OCI-M1 (cell line): ENCODE results near the gene GOLGA1.

ENCODE experiments used
- DNase-seq: peaks from one replicate; lab custom pipeline; 2025; lab: John Stamatoyannopoulos, UW

GOLGA1 gene

GRCh38 chr9:124884376-124884775 lies 56.5 kb downstream of the GOLGA1 start:
- no peak for DNase-seq

- no peak for DNase-seq
These were observed 58.7 kb downstream of the GOLGA1 start for GRCh38 chr9:124882231-124882630.

- DNase-seq, result no peak
These were observed 59.6 kb downstream of the GOLGA1 start for GRCh38 chr9:124881138-124881743.

- DNase-seq, result no peak
These were observed 60.4 kb downstream of the GOLGA1 start for GRCh38 chr9:124880501-124880900.

- no peak for DNase-seq
These were observed 61.7 kb downstream of the GOLGA1 start for GRCh38 chr9:124879226-124879625.

GRCh38 chr9:124878518-124878917 lies 62.4 kb downstream of the GOLGA1 start:
- no peak for DNase-seq

GRCh38 chr9:124878021-124878420 lies 62.9 kb downstream of the GOLGA1 start:
- DNase-seq, result no peak

GRCh38 chr9:124877021-124877782 lies 63.7 kb downstream of the GOLGA1 start:
- no peak for DNase-seq

GRCh38 chr9:124875501-124875900 lies 65.4 kb downstream of the GOLGA1 start:
- DNase-seq, result no peak

- no peak for DNase-seq
These were observed 67.2 kb downstream of the GOLGA1 start for GRCh38 chr9:124873664-124874063.

GRCh38 chr9:124871156-124871561 lies 69.7 kb downstream of the GOLGA1 start:
- no peak for DNase-seq

GRCh38 chr9:124870723-124871122 lies 70.2 kb downstream of the GOLGA1 start:
- DNase-seq, result no peak

- DNase-seq, result peak; percentile 81
These were observed 70.8 kb downstream of the GOLGA1 start for GRCh38 chr9:124869986-124870560.

GRCh38 chr9:124869466-124869985 lies 71.4 kb downstream of the GOLGA1 start:
- peak; percentile 41 for DNase-seq

GRCh38 chr9:124868511-124869465 lies 72.1 kb downstream of the GOLGA1 start:
- DNase-seq, result peak; percentile 94

GRCh38 chr9:124863371-124863871 lies 77.5 kb downstream of the GOLGA1 start:
- DNase-seq, result no peak

GRCh38 chr9:124861342-124862229 lies 79.3 kb downstream of the GOLGA1 start, which contains the start of the genes ARPC5L and RPL35:
ARPC5L (plus strand) TSS chr9:124862130; CDS start chr9:124869291, 7,161 bp downstream.
RPL35 (minus strand) TSS chr9:124861957; CDS start chr9:124861912, 45 bp downstream.
- DNase-seq, result peak; percentile 95

GRCh38 chr9:124860582-124861341 lies 80.1 kb downstream of the GOLGA1 start:
- no peak for DNase-seq

- no peak for DNase-seq
These were observed 80.9 kb downstream of the GOLGA1 start for GRCh38 chr9:124859803-124860581.
